GM23338 (cell line): Measurements from ENCODE around the gene TNPO1. TPM values are rescaled to one million over a fixed set of nuclear protein-coding genes. Genes with fewer than 3 reads are reported as not detected.

ENCODE experiments used
- ATAC-seq: fragments of 200-7000 bp; cut with Tn5 transposase; 3 replicates; pipeline ENCODE4 v1.9.1; 2020
- DNase-seq: peaks from one replicate; pipeline ENCODE4 v3.0.0-alpha.2; 2015; ENCODE audit warnings: low spot score
- H2AFZ ChIP-seq: fragments of 200-600 bp; sonication (generic); 2 replicates; pipeline ENCODE4 v1.8.0; 2016; ENCODE audit warnings: antibody characterized with exemption, mild to moderate bottlenecking, moderate library complexity
- H3F3A ChIP-seq: fragments of 200-600 bp; sonication (generic); replicated peaks from 2 replicates; pipeline ENCODE4 v1.8.0; 2017; ENCODE audit warnings: antibody characterized with exemption, mixed run types, low read depth
- H3K27ac ChIP-seq: fragments of 200-600 bp; sonication (generic); 2 replicates; pipeline ENCODE4 v1.6.1; 2016; ENCODE audit warnings: low read depth
- H3K27me3 ChIP-seq: fragments of 200-600 bp; sonication (generic); 2 replicates; pipeline ENCODE4 v1.8.0; 2016; ENCODE audit warnings: mild to moderate bottlenecking, mixed run types, moderate library complexity; ENCODE audit not compliant: insufficient read depth
- H3K36me3 ChIP-seq: fragments of 200-600 bp; sonication (generic); 2 replicates; pipeline ENCODE4 v1.8.0; 2016; ENCODE audit warnings: mild to moderate bottlenecking; ENCODE audit not compliant: insufficient read depth
- H3K4me1 ChIP-seq: fragments of 200-600 bp; sonication (generic); 2 replicates; pipeline ENCODE4 v1.8.0; 2016; ENCODE audit warnings: mild to moderate bottlenecking, moderate library complexity; ENCODE audit not compliant: insufficient read depth
- H3K4me2 ChIP-seq: fragments of 200-600 bp; sonication (generic); 2 replicates; pipeline ENCODE4 v1.7.1; 2017; ENCODE audit warnings: mixed run types
- H3K4me3 ChIP-seq: fragments of 200-600 bp; sonication (generic); 2 replicates; pipeline ENCODE4 v1.6.1; 2016; ENCODE audit warnings: mixed run types
- H3K79me2 ChIP-seq: fragments of 200-600 bp; sonication (generic); replicated peaks from 2 replicates; pipeline ENCODE4 v1.8.0; 2017; ENCODE audit warnings: mild to moderate bottlenecking; ENCODE audit not compliant: insufficient read depth
- H3K9me2 ChIP-seq: fragments of 200-600 bp; sonication (generic); 2 replicates; pipeline ENCODE4 v1.8.0; 2017; ENCODE audit not compliant: insufficient read depth
- H4K20me1 ChIP-seq: fragments of 200-600 bp; sonication (generic); replicated peaks from 2 replicates; pipeline ENCODE4 v1.8.0; 2017; ENCODE audit warnings: mild to moderate bottlenecking; ENCODE audit not compliant: insufficient read depth
- H3K27ac Mint-ChIP-seq: 2 replicates; pipeline ENCODE4 v1.8.0; 2020; ENCODE audit warnings: inconsistent platforms, mild to moderate bottlenecking, moderate library complexity, mixed read lengths
- H3K27me3 Mint-ChIP-seq: 3 replicates; pipeline ENCODE4 v1.8.0; 2022; ENCODE audit warnings: low read depth, mild to moderate bottlenecking, moderate library complexity, mixed read lengths, inconsistent platforms; ENCODE audit not compliant: insufficient read depth, poor library complexity
- H3K36me3 Mint-ChIP-seq: 3 replicates; pipeline ENCODE4 v1.8.0; 2021; ENCODE audit warnings: low read depth, mild to moderate bottlenecking, inconsistent platforms, moderate library complexity, mixed read lengths
- H3K4me1 Mint-ChIP-seq: 3 replicates; pipeline ENCODE4 v1.8.0; 2020; ENCODE audit warnings: mild to moderate bottlenecking, inconsistent platforms, mixed read lengths
- H3K4me3 Mint-ChIP-seq: 3 replicates; pipeline ENCODE4 v1.8.0; 2021; ENCODE audit warnings: moderate library complexity, mild to moderate bottlenecking, inconsistent platforms, mixed read lengths
- H3K9me3 Mint-ChIP-seq: 3 replicates; pipeline ENCODE4 v1.8.0; 2020; ENCODE audit warnings: moderate library complexity, mild to moderate bottlenecking, inconsistent platforms, mixed read lengths
- CREB1 ChIP-seq: fragments of 250-450 bp; sonication (Bioruptor Pico); IDR thresholded peaks from 2 replicates; pipeline ENCODE4 v1.5.0; 2020; ENCODE audit warnings: low read depth, mild to moderate bottlenecking, moderate library complexity
- EZH2 ChIP-seq: fragments of 200-600 bp; sonication (generic); IDR thresholded peaks from one replicate; pipeline ENCODE4 v1.8.0; 2017; ENCODE audit warnings: antibody characterized with exemption, mild to moderate bottlenecking, low read depth; ENCODE audit not compliant: unreplicated experiment
- EZH2phosphoT487 ChIP-seq: fragments of 200-600 bp; sonication (generic); IDR thresholded peaks from one replicate; pipeline ENCODE4 v1.8.1; 2018; ENCODE audit warnings: antibody characterized with exemption; ENCODE audit not compliant: unreplicated experiment
- JUNB ChIP-seq: IDR thresholded peaks from one replicate; pipeline ENCODE4 v1.6.1; 2016; ENCODE audit warnings: antibody characterized with exemption; ENCODE audit not compliant: unreplicated experiment
- NANOG ChIP-seq: IDR thresholded peaks from 2 replicates; pipeline ENCODE4 v1.6.1; 2016; ENCODE audit warnings: antibody characterized with exemption, borderline replicate concordance
- POLR2AphosphoS5 ChIP-seq: IDR thresholded peaks from 2 replicates; pipeline ENCODE4 v1.6.1; 2016; ENCODE audit warnings: antibody characterized with exemption, low read depth
- STAT1 ChIP-seq: IDR thresholded peaks from one replicate; pipeline ENCODE4 v1.6.1; 2016; ENCODE audit warnings: antibody characterized with exemption; ENCODE audit not compliant: unreplicated experiment
- ZNF114 ChIP-seq: fragments of 250-450 bp; sonication (Bioruptor Pico); IDR thresholded peaks from 2 replicates; pipeline ENCODE4 v1.5.0; 2020; ENCODE audit warnings: mild to moderate bottlenecking, moderate library complexity
- ZNF331 ChIP-seq: fragments of 250-450 bp; sonication (Bioruptor Pico); IDR thresholded peaks from 2 replicates; pipeline ENCODE4 v1.5.0; 2020; ENCODE audit warnings: low read depth, mild to moderate bottlenecking, moderate library complexity
- polyA plus RNA-seq: library from polyadenylated mRNA; unstranded; fragments of >200 nt; fragmentation: Nextera tagmentation; extraction: Ambion mirVana; gene quantifications from 2 replicates; pipeline ENCODE4 v1.2.1, GENCODE V29; 2016
- total RNA-seq: library from RNA; depleted of rRNA; stranded (reverse); fragments of >200 nt; shearing (Covaris generic); gene quantifications from 2 replicates; pipeline ENCODE4 v1.2.3, GENCODE V29; 2014
- TF ChIP-seq, protein P1 (sequence below): IDR thresholded peaks from one replicate; pipeline ENCODE4 v1.6.1; 2018; ENCODE audit warnings: antibody characterized with exemption; ENCODE audit not compliant: unreplicated experiment
- TF ChIP-seq, protein P2 (sequence below): fragments of 250-450 bp; sonication (Bioruptor Pico); IDR thresholded peaks from 2 replicates; pipeline ENCODE4 v1.5.0; 2020; ENCODE audit warnings: mild to moderate bottlenecking, moderate library complexity
- TF ChIP-seq, protein P3 (sequence below): IDR thresholded peaks from 2 replicates; pipeline ENCODE4 v1.6.1; 2016; ENCODE audit warnings: antibody characterized with exemption
- TF ChIP-seq, protein P4 (sequence below), 2 experiments: fragments of 200-600 bp in 1 of 2; sonication (generic) in 1 of 2; conservative IDR thresholded peaks; 2 replicates each; pipeline versions ENCODE4 v1.5.1 to v1.6.1; 2016 to 2017; ENCODE audit warnings: antibody characterized with exemption in 2 of 2, low read depth in 2 of 2, mild to moderate bottlenecking in 2 of 2, moderate library complexity in 1 of 2

Gene TNPO1
- total and polyA plus RNA-seq, 2 experiments from 2014 or later = 117 to 197 TPM

DNA sequence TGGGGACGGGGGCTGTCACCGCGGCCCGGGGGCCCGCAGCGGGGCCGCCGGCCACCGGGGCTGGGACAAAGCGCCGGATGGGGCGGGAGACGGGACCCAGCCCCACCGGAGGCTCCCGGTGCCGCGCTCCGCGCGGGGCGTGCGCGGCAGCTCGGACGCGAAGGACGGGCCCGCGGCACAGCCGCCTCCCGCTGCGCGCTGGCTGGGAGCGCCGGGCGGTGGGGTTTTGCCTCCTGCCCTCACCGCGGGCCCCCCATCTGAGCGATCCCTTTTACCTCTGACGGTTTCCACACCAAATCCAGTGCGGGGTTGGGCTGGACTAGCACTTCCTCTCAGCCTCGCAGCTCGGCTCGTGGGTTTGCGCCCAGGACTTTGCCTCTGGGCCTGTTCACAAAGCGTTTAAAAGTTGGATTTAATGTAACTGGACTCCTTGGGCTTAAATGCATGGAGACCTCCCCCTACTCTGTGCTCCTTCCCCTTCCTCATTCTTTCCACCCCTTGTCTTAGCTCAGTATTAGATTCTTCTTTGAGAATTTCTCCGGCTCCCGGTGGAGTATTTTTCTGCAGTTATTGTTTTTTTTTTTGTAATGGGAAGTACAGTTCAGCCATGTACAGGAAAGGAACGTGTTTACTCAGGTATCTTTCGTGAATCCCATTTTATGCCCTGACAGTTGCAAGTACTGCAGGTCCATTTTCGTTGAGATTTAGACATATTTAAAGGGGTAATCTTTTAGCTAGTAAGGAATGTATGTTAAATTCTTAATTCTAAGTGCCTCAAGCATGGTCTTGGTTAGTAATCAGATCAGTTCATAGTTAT is 140.1 kb downstream of the TNPO1 start:
- Mint-ChIP-seq H3K27me3 (peaks cover 6% of the 10 kb centered on the region), H3K4me3 (peak overlapping the region; percentile 82), H3K36me3 (no peaks in the 10 kb centered on the region; the same call in 2 of the 3 replicates), H3K27ac (peak overlapping the region; percentile 87), H3K9me3 (no peaks in the 10 kb centered on the region), H3K4me1 (peaks cover 18% of the 10 kb centered on the region)
- no peaks in the 10 kb centered on the region for H3K36me3 ChIP-seq
- DNase-seq (peak; percentile 53), ATAC-seq (no peak; the same call in 1 of the 3 replicates)
- H3K79me2 ChIP-seq = peaks cover 42% of the 10 kb centered on the region
- H2AFZ ChIP-seq = peak overlapping the region; percentile 18; the same call in 1 of the 2 replicates
- H3K4me3 ChIP-seq = peak overlapping the region; percentile 70
- peaks cover 8% of the 10 kb centered on the region; the same call in 1 of the 2 replicates for H3K27me3 ChIP-seq
- no peak overlapping the region for H3K27ac ChIP-seq
- H3K9me2 ChIP-seq = no peaks in the 10 kb centered on the region
- no peaks in the 10 kb centered on the region for H4K20me1 ChIP-seq
- TF ChIP-seq, protein P1, sequence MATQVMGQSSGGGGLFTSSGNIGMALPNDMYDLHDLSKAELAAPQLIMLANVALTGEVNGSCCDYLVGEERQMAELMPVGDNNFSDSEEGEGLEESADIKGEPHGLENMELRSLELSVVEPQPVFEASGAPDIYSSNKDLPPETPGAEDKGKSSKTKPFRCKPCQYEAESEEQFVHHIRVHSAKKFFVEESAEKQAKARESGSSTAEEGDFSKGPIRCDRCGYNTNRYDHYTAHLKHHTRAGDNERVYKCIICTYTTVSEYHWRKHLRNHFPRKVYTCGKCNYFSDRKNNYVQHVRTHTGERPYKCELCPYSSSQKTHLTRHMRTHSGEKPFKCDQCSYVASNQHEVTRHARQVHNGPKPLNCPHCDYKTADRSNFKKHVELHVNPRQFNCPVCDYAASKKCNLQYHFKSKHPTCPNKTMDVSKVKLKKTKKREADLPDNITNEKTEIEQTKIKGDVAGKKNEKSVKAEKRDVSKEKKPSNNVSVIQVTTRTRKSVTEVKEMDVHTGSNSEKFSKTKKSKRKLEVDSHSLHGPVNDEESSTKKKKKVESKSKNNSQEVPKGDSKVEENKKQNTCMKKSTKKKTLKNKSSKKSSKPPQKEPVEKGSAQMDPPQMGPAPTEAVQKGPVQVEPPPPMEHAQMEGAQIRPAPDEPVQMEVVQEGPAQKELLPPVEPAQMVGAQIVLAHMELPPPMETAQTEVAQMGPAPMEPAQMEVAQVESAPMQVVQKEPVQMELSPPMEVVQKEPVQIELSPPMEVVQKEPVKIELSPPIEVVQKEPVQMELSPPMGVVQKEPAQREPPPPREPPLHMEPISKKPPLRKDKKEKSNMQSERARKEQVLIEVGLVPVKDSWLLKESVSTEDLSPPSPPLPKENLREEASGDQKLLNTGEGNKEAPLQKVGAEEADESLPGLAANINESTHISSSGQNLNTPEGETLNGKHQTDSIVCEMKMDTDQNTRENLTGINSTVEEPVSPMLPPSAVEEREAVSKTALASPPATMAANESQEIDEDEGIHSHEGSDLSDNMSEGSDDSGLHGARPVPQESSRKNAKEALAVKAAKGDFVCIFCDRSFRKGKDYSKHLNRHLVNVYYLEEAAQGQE = no peak
- TF ChIP-seq ZNF331 = no peak
- TF ChIP-seq ZNF114 (CRISPR knock-in tag) = no peak
- TF ChIP-seq EZH2phosphoT487 = no peak
- TF ChIP-seq, protein P2, sequence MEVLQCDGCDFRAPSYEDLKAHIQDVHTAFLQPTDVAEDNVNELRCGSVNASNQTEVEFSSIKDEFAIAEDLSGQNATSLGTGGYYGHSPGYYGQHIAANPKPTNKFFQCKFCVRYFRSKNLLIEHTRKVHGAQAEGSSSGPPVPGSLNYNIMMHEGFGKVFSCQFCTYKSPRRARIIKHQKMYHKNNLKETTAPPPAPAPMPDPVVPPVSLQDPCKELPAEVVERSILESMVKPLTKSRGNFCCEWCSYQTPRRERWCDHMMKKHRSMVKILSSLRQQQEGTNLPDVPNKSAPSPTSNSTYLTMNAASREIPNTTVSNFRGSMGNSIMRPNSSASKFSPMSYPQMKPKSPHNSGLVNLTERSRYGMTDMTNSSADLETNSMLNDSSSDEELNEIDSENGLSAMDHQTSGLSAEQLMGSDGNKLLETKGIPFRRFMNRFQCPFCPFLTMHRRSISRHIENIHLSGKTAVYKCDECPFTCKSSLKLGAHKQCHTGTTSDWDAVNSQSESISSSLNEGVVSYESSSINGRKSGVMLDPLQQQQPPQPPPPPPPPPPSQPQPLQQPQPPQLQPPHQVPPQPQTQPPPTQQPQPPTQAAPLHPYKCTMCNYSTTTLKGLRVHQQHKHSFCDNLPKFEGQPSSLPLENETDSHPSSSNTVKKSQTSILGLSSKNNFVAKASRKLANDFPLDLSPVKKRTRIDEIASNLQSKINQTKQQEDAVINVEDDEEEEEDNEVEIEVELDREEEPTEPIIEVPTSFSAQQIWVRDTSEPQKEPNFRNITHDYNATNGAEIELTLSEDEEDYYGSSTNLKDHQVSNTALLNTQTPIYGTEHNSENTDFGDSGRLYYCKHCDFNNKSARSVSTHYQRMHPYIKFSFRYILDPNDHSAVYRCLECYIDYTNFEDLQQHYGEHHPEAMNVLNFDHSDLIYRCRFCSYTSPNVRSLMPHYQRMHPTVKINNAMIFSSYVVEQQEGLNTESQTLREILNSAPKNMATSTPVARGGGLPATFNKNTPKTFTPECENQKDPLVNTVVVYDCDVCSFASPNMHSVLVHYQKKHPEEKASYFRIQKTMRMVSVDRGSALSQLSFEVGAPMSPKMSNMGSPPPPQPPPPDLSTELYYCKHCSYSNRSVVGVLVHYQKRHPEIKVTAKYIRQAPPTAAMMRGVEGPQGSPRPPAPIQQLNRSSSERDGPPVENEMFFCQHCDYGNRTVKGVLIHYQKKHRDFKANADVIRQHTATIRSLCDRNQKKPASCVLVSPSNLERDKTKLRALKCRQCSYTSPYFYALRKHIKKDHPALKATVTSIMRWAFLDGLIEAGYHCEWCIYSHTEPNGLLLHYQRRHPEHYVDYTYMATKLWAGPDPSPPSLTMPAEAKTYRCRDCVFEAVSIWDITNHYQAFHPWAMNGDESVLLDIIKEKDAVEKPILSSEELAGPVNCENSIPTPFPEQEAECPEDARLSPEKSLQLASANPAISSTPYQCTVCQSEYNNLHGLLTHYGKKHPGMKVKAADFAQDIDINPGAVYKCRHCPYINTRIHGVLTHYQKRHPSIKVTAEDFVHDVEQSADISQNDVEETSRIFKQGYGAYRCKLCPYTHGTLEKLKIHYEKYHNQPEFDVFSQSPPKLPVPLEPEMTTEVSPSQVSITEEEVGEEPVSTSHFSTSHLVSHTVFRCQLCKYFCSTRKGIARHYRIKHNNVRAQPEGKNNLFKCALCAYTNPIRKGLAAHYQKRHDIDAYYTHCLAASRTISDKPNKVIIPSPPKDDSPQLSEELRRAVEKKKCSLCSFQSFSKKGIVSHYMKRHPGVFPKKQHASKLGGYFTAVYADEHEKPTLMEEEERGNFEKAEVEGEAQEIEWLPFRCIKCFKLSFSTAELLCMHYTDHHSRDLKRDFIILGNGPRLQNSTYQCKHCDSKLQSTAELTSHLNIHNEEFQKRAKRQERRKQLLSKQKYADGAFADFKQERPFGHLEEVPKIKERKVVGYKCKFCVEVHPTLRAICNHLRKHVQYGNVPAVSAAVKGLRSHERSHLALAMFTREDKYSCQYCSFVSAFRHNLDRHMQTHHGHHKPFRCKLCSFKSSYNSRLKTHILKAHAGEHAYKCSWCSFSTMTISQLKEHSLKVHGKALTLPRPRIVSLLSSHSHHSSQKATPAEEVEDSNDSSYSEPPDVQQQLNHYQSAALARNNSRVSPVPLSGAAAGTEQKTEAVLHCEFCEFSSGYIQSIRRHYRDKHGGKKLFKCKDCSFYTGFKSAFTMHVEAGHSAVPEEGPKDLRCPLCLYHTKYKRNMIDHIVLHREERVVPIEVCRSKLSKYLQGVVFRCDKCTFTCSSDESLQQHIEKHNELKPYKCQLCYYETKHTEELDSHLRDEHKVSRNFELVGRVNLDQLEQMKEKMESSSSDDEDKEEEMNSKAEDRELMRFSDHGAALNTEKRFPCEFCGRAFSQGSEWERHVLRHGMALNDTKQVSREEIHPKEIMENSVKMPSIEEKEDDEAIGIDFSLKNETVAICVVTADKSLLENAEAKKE (CRISPR knock-in tag) = no peak
- no peak for TF ChIP-seq STAT1
- no peak for TF ChIP-seq EZH2
- no peak for TF ChIP-seq POLR2AphosphoS5
- TF ChIP-seq JUNB = no peak
- TF ChIP-seq, protein P3, sequence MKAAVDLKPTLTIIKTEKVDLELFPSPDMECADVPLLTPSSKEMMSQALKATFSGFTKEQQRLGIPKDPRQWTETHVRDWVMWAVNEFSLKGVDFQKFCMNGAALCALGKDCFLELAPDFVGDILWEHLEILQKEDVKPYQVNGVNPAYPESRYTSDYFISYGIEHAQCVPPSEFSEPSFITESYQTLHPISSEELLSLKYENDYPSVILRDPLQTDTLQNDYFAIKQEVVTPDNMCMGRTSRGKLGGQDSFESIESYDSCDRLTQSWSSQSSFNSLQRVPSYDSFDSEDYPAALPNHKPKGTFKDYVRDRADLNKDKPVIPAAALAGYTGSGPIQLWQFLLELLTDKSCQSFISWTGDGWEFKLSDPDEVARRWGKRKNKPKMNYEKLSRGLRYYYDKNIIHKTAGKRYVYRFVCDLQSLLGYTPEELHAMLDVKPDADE = no peak
- TF ChIP-seq NANOG = no peak
- TF ChIP-seq, protein P4, sequence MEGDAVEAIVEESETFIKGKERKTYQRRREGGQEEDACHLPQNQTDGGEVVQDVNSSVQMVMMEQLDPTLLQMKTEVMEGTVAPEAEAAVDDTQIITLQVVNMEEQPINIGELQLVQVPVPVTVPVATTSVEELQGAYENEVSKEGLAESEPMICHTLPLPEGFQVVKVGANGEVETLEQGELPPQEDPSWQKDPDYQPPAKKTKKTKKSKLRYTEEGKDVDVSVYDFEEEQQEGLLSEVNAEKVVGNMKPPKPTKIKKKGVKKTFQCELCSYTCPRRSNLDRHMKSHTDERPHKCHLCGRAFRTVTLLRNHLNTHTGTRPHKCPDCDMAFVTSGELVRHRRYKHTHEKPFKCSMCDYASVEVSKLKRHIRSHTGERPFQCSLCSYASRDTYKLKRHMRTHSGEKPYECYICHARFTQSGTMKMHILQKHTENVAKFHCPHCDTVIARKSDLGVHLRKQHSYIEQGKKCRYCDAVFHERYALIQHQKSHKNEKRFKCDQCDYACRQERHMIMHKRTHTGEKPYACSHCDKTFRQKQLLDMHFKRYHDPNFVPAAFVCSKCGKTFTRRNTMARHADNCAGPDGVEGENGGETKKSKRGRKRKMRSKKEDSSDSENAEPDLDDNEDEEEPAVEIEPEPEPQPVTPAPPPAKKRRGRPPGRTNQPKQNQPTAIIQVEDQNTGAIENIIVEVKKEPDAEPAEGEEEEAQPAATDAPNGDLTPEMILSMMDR (conservative IDR thresholded peaks at IDR 0.05; ENCODE audit: low read depth in 2 of 2) = no peak
- TF ChIP-seq CREB1 (CRISPR knock-in tag) = no peak
- H3F3A ChIP-seq = no peaks in the 10 kb centered on the region
- H3K4me2 ChIP-seq = peak overlapping the region; percentile 83
- H3K4me1 ChIP-seq = peaks cover 18% of the 10 kb centered on the region
